Hematopoietic multipotent progenitor cell treated with erythropoietin and hydrocortisone succinate and interleukin-3 and kit ligand, for 15 days (in vitro differentiated cells): ENCODE results near the gene TNNI2.
"Not testable (repeated sequence)": the region's sequence is repeated elsewhere in the genome, so short reads cannot be mapped to it uniquely, and the experiment has no call there.

ENCODE experiments used
- DNase-seq: peaks from one replicate; pipeline ENCODE4 v3.0.0-alpha.2; 2015; ENCODE audit warnings: low spot score

The TNNI2 gene

GRCh38 chr11:1838426-1839144 lies at the start of gene TNNI2:
TNNI2 (plus strand) TSS chr11:1838981; CDS start chr11:1839697, 716 bp downstream.
- DNase-seq = no peak

DNA sequence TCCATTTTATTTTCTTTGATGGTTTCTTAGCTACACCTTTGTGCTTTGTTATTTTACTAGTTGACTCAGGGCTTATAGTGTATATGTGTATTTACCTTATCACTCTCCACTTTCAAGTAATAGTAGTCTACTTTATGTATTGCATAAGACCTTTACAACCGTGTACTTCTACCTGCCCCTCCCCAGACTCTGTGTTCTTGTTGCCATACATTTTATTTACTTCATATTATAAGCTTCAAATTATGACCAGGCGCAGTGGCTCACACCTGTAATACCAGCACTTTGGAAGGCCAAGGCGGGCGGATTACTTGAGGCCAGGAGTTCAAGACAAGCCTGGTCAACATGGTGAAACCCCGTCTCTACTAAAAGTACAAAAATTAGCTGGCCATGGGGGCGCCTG lies 46.9 kb upstream of the TNNI2 start:
- no peak for DNase-seq

- DNase-seq = no peak
Observed at GRCh38 chr11:1792461-1792860, 46.3 kb upstream of the TNNI2 start.

GRCh38 chr11:1793081-1793480 lies 45.7 kb upstream of the TNNI2 start:
- no peak for DNase-seq

DNA sequence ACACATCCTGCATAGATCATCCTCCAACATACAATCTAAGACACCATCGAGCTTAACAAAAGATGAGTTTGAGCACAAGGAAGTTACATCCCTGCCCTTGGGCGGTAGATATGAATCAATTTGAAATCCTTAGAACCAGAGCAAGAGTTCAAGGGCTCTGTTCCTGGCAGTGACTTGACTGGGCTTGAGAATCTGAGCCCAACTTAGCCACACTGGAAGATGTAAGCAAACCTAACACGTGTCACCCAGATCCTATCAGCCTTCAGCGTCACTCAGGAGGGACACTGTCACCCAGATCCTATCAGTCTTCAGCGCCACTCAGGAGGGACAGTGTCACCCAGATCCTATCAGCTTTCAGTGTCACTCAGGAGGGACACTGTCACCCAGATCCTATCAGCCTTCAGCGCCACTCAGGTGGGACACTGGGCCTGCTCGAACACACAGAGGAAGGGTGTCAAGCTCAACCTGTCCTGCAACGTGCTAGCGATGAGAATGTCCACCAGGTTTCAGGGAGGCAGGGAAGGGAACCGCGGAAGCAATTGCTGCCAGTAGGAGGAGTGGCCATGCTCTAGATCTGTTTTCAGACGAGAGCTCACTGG lies 42.3 kb upstream of the TNNI2 start:
- DNase-seq = no peak

DNA sequence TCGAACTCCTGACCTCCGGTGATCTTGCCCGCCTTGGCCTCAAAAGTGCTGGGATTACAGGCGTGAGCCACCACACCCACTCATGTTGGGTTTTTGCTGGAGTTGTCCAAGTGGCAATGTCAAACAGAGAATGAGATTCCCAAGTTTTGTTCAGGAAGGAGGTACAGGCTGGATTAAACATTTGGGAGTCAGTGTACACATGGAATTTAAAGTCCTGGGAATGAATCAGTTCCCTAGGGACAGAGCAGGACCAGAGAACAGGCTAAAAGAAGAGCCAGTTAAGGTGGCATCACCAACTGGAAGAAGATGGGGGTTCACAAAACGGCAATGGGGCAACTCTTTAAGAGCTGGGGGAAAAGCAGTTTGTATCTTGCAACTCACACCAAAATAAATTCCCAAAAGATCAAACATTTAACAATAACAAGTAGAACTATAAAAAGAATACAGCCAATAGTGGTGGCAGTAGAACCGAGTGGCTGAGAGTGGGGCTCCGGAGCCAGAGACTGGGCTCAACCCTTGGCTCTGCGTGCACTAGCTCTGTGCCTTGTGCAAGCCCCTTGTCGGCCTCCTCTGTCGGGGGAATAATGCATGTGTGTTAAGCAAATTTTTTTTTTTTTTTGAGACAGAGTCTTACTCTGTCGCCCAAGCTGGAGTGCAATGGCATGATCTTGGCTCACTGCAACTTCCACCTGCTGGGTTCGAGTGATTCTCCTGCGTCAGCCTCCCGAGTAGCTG lies 41.2 kb upstream of the TNNI2 start:
- no peak for DNase-seq

DNA sequence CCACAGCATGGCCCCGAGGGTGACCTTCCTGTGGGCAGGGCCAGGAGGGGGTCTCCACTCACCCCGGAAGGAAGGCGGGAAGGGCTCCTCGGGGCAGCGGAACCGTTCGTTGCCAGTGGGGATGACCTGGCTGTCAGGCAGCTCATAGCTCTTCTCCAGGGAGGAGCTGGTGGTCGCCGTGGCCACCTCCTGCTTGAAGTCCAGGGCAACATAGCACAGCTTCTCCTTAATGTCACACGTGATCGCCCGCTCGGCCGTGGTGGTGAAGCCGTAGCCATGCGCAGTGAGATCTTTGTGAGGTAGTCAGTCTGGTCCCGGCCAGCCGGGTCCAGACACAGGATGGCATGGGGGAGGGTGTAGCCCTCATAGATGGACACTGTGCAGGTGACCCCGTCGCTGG lies 35.5 kb upstream of the TNNI2 start:
- DNase-seq = no peak

DNA sequence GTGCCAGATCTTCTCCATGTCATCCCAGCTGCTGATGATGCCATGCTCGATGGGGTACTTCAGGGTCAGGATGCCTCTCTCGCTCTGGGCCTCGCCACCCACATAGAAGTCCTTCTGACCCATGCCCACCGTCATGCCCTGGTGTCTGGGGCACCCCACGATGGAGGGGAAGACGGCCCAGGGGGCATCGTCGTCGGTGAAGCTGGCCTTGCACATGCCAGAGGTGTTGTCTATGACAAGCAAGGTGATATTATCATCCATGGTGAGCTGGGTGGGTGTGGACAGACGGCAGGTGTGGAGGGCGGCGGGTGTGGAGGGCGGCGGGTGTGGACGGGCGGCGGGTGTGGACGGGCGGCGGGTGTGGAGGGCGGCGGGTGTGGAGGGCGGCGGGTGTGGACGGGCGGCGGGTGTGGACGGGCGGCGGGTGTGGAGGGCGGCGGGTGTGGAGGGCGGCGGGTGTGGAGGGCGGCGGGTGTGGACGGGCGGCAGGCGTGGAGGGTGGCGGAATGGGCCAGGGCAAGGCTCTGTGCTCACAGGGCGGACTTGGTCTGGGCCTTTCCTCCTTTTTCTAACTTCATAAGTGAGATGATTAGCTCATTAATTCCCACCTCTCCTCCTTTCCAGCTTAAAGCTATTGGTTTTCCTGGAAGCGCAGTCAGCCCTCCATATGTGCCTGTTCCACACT lies 34.8 kb upstream of the TNNI2 start:
- DNase-seq = not testable (repeated sequence)

GRCh38 chr11:1805525-1805924 lies 33.3 kb upstream of the TNNI2 start:
- no peak for DNase-seq

DNA sequence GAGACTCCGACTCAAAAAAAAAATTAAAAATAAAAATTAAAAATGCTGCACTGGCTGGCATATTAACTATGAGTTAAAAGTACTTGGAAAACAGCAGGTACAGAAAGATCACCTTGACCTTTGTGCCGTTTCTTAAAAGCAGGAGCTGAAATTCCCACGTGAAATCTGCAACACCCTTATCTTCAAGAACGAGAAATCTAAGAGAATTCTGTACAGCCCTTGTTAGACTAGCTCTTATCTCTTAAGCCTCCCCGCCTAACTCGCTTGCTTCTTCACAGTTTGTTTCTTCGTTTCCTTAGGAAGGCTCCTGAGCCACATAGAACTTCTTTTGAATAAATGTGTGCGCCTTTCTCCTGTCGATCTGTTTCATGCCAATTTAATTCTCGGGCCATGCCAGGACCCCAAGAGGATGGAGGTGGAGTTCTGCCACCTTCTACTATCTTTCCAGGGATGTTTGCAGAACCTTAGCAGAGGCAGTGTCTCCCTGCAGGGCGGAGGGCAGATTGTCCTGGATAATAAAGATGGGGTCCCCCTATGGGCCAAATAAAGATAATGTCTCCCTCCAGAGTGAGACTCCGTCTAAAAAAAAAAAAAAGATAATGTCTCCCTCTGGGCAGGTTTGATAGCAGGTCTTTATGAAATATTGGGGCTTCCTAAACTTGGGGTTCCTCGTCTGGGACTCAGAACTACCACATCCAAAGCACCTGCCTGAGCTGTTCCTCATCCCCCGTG lies 31.4 kb upstream of the TNNI2 start:
- DNase-seq = no peak

DNA sequence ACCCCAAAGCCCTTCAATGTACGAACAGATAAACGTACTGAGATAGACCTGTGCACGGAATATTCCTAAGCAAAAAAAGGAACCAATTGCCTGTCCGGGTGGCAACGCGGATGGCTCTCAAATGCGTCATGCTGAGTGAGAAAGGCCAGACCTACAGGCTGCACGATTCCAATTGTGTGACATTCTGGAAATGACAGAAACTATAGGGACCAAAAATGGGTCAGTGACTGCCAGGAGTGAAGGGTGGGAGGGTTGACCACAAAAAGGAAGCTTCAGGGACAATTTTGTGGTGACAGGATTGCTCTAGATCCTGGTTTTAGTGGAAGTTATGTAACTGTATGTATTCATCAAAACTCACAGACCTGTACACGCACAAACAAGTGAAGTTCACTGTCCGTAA lies 28.0 kb upstream of the TNNI2 start:
- no peak for DNase-seq

GRCh38 chr11:1812274-1812673 lies 26.5 kb upstream of the TNNI2 start:
- no peak for DNase-seq

DNA sequence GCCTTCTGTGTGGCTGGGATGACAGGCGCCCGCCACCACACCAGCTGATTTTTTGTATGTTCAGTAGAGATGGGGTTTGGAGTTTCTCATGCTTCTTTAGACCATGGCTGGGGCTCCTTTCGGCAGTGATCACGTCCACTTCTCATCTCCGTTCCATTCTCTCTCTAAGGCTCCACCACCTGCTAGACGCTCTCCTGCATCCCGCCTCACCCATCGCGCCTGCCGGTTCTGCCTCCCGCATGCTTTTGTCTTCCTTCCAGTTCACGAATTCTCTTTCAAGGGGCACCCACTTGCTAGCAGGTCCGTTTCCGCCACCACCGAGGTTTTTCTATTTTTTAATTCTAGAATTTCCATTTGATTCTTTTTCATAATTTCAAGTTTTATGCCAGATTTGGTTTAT lies 26.0 kb upstream of the TNNI2 start:
- no peak for DNase-seq

- not testable (repeated sequence) for DNase-seq
Observed at GRCh38 chr11:1813356-1813755, 25.4 kb upstream of the TNNI2 start.

- DNase-seq = no peak
Observed at GRCh38 chr11:1814691-1815090, 24.1 kb upstream of the TNNI2 start.

- DNase-seq = no peak
Observed at GRCh38 chr11:1815311-1815710, 23.5 kb upstream of the TNNI2 start.

DNA sequence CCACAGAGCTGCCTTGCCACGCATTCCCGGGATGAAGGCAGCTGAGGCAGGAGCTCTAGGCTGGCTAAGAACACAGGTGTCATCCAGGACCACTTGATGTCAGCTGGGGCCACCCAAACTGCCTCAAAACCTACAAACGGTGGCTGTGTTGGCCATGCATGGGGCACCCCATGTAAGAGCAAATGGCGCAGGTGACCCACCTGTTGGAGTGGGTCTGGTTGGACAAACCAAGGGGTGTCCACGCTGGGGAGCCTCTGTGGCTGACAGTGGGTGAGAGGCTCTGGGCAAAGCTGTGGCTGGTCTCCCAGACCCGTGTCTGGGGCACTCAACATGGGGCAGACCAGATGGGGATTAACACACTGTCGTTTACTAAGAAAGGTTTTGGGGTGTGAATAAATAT lies 23.0 kb upstream of the TNNI2 start:
- DNase-seq = no peak

DNA sequence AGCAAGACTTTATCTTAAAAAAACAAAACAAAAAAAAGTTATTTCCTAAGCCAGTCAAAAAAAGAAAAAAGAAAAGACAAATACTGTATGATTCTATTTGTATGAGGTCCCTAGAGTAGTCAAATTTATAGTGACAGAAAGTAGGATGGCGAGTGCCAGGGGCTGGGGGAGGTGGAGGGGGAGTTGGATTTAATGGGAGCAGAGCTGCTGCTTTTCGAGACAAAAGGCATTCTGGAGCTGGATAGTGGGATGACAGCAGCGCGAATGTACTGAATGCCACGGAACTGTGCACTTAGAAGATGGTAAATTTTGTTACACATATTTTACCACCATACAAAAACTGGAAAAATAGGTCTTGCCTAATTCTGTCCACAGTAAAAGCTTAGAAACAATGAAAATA lies 21.8 kb upstream of the TNNI2 start:
- no peak for DNase-seq

GRCh38 chr11:1817511-1817910 lies 21.3 kb upstream of the TNNI2 start:
- no peak for DNase-seq

DNA sequence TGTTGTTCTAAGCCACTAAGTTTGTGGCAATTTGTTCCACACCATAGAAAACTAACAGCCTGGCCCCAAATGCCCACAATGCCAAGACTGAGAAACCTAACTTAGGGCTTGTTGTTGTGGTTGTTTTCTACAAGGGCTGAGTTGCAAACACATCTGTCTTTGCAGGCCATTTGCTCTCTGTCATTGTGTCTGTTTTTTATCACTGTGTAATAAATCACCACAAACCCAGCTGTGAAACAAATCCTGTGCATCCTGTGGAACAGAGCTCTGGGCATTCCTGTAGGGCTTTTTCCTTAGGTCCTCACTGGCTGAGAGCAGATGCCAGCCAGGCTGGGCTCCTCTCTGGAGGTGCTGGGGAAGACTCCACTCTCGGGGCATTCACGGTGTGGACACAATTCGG lies 19.7 kb upstream of the TNNI2 start:
- no peak for DNase-seq

DNA sequence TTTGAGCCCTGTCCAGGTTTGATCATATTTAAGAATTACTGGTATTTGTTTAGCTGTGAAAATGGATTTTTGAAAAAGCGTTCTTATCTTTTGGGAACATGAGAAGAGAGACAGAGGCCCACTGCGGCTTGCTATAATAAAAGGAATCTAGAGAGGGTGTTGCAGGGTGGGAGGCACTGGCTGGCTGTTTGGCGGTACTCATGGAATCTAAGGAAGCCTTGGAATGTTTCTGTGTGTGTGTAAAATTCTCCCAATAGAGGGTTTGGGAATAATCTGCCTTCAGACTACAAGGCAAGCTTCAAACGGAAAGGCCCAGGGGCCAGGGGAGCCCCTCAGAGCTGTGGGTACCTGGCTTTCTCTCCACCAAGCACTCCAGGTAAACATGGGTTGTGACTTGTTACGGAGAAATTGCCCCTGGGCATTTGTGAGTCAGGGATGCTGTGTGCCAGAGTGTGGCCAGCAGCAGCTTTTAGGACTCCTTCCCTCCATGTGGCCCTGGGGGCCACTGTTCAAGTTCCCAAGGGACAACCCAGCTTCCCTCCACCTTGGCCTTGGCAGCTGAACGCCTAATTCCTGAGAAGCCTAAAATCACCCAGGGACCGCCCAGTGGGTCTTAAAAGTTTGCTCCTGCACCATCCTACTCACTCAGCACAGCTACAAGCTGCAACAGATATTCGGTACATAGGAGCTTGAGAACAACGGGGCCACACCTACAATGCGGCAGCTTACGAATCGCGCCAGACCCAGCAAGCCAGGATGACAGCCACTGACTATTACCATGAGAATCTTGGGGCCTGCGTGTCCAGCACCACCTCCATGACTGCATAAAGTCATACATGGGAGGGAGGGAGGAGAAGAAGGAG lies 18.1 kb upstream of the TNNI2 start:
- no peak for DNase-seq
